GM19043 (cell line): ENCODE data around the gene PCNX4.

Experiments used
- ATAC-seq: cut with Tn5 transposase; IDR thresholded peaks from one replicate; pipeline ENCODE4 v1.9.1; 2021; ENCODE audit warnings: low read depth; ENCODE audit not compliant: unreplicated experiment

PCNX4 gene

DNA sequence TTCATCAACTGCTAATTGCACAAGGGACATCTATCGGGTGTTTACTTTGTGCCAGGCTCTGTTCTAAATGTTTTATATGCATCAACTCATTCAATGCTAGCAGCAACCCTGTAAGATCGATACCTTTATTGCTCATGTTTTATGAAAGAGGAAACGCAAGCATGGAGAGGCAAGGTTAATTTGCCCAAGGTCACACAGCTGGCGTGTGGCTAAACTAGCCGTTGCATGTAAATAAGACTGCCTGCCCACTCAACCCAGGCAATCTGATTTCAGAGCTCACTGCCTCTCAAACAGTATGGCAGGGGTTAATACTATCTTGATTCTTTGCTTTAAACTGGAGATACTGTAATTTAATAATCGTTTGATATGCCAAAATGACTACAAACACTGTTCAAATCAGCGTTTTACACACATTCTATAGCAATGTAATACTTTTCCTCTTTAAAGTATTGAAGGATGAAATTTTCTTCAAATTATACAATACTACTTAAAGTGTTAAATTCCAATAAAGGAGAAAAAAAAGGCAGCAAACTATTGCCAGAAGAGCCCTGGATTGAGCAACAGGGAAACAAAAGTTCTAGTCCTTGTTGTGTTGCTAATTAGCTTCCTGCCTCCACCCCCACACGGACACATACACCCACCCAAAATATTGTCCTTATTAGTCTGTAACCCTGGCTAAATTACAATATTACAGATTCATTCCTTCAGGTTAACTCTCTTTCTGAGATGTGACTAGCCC lies 112.5 kb downstream of the PCNX4 start:
- peak; percentile 76 for ATAC-seq

GRCh38 chr14:60204843-60205774 lies 113.4 kb downstream of the PCNX4 start:
- peak; percentile 46 for ATAC-seq

DNA sequence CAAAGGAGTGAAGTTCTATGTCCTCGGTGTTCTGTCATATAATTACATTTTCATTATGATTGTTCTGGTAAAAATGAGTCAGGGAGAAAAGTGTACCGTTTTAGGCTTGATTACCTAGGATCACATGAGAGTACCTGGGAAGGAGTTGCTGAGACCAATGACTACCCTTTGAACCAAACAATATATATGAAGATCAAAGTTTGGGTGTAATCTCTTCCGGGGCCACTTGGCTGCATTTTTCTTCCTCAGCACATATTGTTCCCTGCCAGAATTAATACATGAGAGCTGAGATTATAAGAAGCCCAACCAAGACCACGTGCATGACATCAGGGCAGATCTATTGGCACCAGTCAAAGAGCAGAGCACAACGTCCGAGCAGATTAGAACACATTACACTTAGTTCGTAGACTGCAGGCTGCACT lies 114.5 kb downstream of the PCNX4 start:
- no peak for ATAC-seq

GRCh38 chr14:60206837-60207533 lies 115.3 kb downstream of the PCNX4 start:
- no peak for ATAC-seq

- no peak for ATAC-seq
Observed at GRCh38 chr14:60210703-60211102, 119.0 kb downstream of the PCNX4 start.

DNA sequence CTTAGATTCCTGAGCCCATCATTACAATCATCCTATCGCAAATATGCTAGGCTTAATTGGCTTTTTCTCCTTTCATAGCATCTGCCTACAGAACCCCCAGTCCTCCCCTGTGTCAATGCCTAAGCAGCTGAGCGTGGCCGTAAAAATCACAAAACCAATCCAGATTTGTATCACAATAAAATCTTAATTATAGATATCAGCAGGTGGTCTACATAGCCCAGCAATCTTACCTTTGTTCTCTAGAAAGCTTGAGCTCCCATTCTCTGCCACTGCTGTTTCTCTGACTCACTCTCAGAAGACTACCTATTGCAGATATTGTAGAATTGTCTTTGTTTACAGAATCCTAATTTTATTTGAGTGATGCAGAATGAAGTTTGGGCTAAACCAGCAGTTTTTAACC lies 119.4 kb downstream of the PCNX4 start:
- no peak for ATAC-seq

GRCh38 chr14:60212503-60213371 lies 121.0 kb downstream of the PCNX4 start:
- peak; percentile 90 for ATAC-seq

- ATAC-seq, result no peak
Observed at GRCh38 chr14:60214003-60214402, 122.3 kb downstream of the PCNX4 start.

GRCh38 chr14:60214415-60215126 lies 122.8 kb downstream of the PCNX4 start:
- no peak for ATAC-seq

GRCh38 chr14:60215127-60215444 lies 123.4 kb downstream of the PCNX4 start:
- no peak for ATAC-seq

GRCh38 chr14:60215520-60216420 lies 124.0 kb downstream of the PCNX4 start:
- ATAC-seq, result no peak

DNA sequence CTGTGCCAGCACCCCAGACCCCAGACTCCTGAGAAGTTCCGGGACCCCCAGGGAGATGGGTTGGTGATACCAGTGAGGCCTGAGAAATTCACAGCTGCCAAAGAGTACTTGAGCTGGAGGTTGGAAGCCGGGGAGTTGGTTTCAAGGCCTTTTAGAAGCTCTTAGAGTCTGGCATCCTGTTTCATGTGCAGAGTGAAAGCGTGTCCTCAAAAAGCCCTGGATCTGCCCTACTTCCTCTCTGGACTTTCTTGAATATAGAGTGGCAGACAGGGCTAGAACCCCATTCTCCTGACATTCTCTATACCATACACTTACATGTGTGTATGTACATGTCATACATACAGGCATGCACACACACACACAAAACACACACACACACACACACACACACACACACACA lies 126.0 kb downstream of the PCNX4 start:
- ATAC-seq, result no peak
